Effector memory CD8-positive, alpha-beta T cell (primary cell): Measurements from ENCODE around the gene FDXACB1.

Source experiments
- ATAC-seq: fragments of 150-1000 bp; cut with Tn5 transposase; replicated peaks from 2 replicates; pipeline ENCODE4 v1.10.0; 2021; ENCODE audit warnings: mild to moderate bottlenecking, moderate library complexity
- DNase-seq, 3 experiments: peaks; one replicate each; pipeline ENCODE4 v3.0.0; 2021
- H3K27ac Mint-ChIP-seq, 2 donors: one replicate each; pipeline ENCODE4 v1.8.0; 2022; ENCODE audit warnings: mild to moderate bottlenecking in 2 of 2, mixed read lengths in 2 of 2, moderate library complexity in 2 of 2
- H3K27me3 Mint-ChIP-seq, 2 donors: one replicate each; pipeline ENCODE4 v1.8.0; 2022; ENCODE audit warnings: mixed read lengths in 2 of 2
- H3K36me3 Mint-ChIP-seq: one replicate; pipeline ENCODE4 v1.8.0; 2022; ENCODE audit warnings: mild to moderate bottlenecking, moderate library complexity, mixed read lengths; ENCODE audit not compliant: insufficient read depth
- H3K4me1 Mint-ChIP-seq, 2 donors: one replicate each; pipeline ENCODE4 v1.8.0; 2022; ENCODE audit warnings: low read depth in 2 of 2, mixed read lengths in 2 of 2
- H3K4me3 Mint-ChIP-seq, 2 donors: one replicate each; pipeline ENCODE4 v1.8.0; 2022; ENCODE audit warnings: mild to moderate bottlenecking in 2 of 2, mixed read lengths in 2 of 2, moderate library complexity in 2 of 2
- H3K9me3 Mint-ChIP-seq, 2 donors: one replicate each; pipeline ENCODE4 v1.8.0; 2022; ENCODE audit warnings: mixed read lengths in 2 of 2

FDXACB1 gene

GRCh38 chr11:111829185-111829968, 49.6 kb downstream of the FDXACB1 start:
- Mint-ChIP-seq H3K9me3 (no peaks in the 10 kb centered on the region), H3K27ac (peak overlapping the region in 1 of 2 donors; percentile 49), H3K4me3 (no peak overlapping the region), H3K36me3 (peaks cover 25% of the 10 kb centered on the region), H3K27me3 (no peaks in the 10 kb centered on the region), H3K4me1 (no peaks in the 10 kb centered on the region)
- DNase-seq, result no peak
- ATAC-seq, result no peak

- no peak for ATAC-seq
- Mint-ChIP-seq H3K27me3 (no peaks in the 10 kb centered on the region), H3K4me1 (no peaks in the 10 kb centered on the region), H3K4me3 (no peak overlapping the region), H3K27ac (peak overlapping the region in 1 of 2 donors; percentile 14), H3K36me3 (peaks cover 25% of the 10 kb centered on the region), H3K9me3 (no peaks in the 10 kb centered on the region)
- DNase-seq, result no peak
Measured at GRCh38 chr11:111826322-111826950, 52.5 kb downstream of the FDXACB1 start.
